ENCODE measurements around the gene ABTB1.
A peak's percentile ranks its signal among the peaks of the same experiment; 100 is the strongest.

ABTB1 gene

DNA sequence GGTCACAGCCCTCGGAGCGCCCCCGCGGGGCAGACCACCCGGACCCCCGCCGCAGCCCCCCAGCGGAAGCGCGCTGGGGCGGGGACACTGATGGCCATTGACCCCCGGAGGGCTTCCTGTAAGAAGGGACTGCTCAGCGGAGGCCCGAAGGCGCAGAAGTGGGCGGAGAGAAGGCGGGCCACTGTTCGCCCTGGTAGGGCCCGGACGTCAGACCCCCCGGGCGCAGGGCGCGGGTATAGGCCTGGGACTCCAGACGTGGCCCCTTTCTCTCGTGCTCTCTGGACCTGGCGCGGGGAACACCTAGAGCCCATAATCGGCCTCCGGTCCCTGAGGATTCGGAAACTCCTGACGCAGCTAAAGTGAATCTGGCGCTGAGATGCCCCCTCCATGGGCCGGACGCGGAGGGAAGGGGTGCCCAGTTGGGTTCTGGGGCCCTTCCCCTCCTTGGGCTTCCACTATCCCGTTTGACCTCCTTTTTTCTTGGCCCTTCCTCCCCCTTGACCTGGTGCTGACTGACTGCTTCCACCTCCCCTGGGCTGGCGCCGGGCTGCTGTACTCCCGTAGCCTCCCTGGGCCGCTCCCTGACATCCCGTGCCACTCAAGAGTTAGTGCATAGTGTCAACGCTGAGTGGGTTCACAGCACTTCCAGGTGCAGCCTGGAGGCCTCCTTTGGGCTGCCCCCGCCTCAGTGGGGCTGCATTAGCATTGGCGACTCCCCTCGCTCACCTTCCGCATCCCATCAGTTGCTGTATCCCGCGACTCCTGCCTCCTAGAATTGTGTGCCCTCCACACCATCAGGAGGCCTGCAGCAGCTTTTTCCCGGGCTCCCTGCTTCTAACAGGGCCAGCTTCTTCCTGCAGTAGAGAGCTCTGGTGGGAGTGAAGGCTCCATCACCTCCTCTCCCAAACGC is 694 bp downstream of the ABTB1 start:
- Histone ChIP-seq H3K36me3 (ENCODE audit: insufficient read depth, insufficient read length, low read length) (no peaks in the 10 kb centered on the region), H3K4me3 (ENCODE audit: insufficient read length, low read depth) (peak overlapping the region; percentile 89), H3K4me1 (ENCODE audit: insufficient read depth, insufficient read length) (peaks cover 19% of the 10 kb centered on the region), H3K9ac (ENCODE audit: insufficient read length, low read depth) (peak overlapping the region; percentile 86), H3K9me3 (ENCODE audit: insufficient read depth, low read length) (no peaks in the 10 kb centered on the region), H3K27me3 (ENCODE audit: insufficient read depth, insufficient read length) (peaks cover 29% of the 10 kb centered on the region)
- no peak for DNase-seq (ENCODE audit: low read depth, low spot score)
- TF ChIP-seq ZNF274 (IDR thresholded peaks at IDR 0.05; ENCODE audit: low read depth, low read length) (no peak), YY1 (IDR thresholded peaks at IDR 0.05; ENCODE audit: insufficient read depth, insufficient read length) (no peak)

DNA sequence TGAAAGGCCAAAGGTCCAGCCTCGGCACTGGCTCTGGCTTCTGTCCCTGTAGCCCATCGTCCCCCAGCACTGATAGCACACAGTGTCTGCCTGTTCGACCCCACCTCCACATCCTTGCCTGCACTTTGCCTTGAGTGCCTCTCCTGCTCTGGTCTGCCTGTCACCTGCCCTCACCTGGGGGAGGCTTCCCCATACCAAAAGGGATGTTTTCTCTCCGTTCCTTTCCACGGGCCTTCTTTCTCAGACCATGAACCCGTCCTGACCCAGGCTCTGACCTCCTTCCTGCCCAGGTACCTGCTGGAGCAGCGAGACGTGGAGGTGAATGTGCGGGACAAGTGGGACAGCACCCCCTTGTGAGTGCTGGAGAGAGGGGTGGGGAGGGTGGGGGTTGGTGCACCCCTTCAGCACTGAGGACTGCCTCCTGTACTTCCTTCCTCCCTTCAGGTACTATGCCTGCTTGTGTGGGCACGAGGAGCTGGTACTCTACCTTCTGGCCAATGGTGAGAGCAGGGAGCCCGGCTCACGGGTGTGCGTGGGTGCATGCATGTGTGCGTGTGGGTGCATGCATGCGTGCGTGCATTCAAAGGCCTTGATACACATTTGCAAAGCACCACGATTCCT is 1.5 kb downstream of the ABTB1 start:
- H3K9ac ChIP-seq (ENCODE audit: insufficient read length, low read depth) = peak overlapping the region; percentile 86
- no peak for DNase-seq (ENCODE audit: low read depth, low spot score)
- peaks cover 29% of the 10 kb centered on the region for H3K27me3 ChIP-seq (ENCODE audit: insufficient read depth, insufficient read length)
- no peaks in the 10 kb centered on the region for H3K9me3 ChIP-seq (ENCODE audit: insufficient read depth, low read length)
- no peaks in the 10 kb centered on the region for H3K36me3 ChIP-seq (ENCODE audit: insufficient read depth, insufficient read length, low read length)
- no peak for TF ChIP-seq ZNF274 (IDR thresholded peaks at IDR 0.05; ENCODE audit: low read depth, low read length)
- TF ChIP-seq YY1 (IDR thresholded peaks at IDR 0.05; ENCODE audit: insufficient read depth, insufficient read length) = no peak
- no peak for TF ChIP-seq SUZ12 (IDR thresholded peaks at IDR 0.05; ENCODE audit: extremely low read depth, insufficient read depth, insufficient read length)
- peaks cover 19% of the 10 kb centered on the region for H3K4me1 ChIP-seq (ENCODE audit: insufficient read depth, insufficient read length)
- peak overlapping the region; percentile 89 for H3K4me3 ChIP-seq (ENCODE audit: insufficient read length, low read depth)

GRCh38 chr3:127674790-127675189 is 2.0 kb downstream of the ABTB1 start:
- Histone ChIP-seq H3K36me3 (ENCODE audit: insufficient read depth, insufficient read length, low read length) (no peaks in the 10 kb centered on the region), H3K27me3 (ENCODE audit: insufficient read depth, insufficient read length) (peaks cover 29% of the 10 kb centered on the region), H3K4me1 (ENCODE audit: insufficient read depth, insufficient read length) (peaks cover 19% of the 10 kb centered on the region), H3K4me3 (ENCODE audit: insufficient read length, low read depth) (no peak overlapping the region), H3K9ac (ENCODE audit: insufficient read length, low read depth) (no peak overlapping the region), H3K9me3 (ENCODE audit: insufficient read depth, low read length) (no peaks in the 10 kb centered on the region)
- no peak for DNase-seq (ENCODE audit: low read depth, low spot score)
- TF ChIP-seq ZNF274 (IDR thresholded peaks at IDR 0.05; ENCODE audit: low read depth, low read length) (no peak), YY1 (IDR thresholded peaks at IDR 0.05; ENCODE audit: insufficient read depth, insufficient read length) (no peak), SUZ12 (IDR thresholded peaks at IDR 0.05; ENCODE audit: extremely low read depth, insufficient read depth, insufficient read length) (no peak)

GRCh38 chr3:127675651-127676391 is 3.1 kb downstream of the ABTB1 start:
- DNase-seq (ENCODE audit: low read depth, low spot score) = no peak
- Histone ChIP-seq H3K27me3 (ENCODE audit: insufficient read depth, insufficient read length) (peaks cover 29% of the 10 kb centered on the region), H3K4me1 (ENCODE audit: insufficient read depth, insufficient read length) (peaks cover 19% of the 10 kb centered on the region), H3K36me3 (ENCODE audit: insufficient read depth, insufficient read length, low read length) (no peaks in the 10 kb centered on the region), H3K4me3 (ENCODE audit: insufficient read length, low read depth) (no peak overlapping the region), H3K9me3 (ENCODE audit: insufficient read depth, low read length) (no peaks in the 10 kb centered on the region), H3K9ac (ENCODE audit: insufficient read length, low read depth) (no peak overlapping the region)
- TF ChIP-seq ZNF274 (IDR thresholded peaks at IDR 0.05; ENCODE audit: low read depth, low read length) = no peak
- TF ChIP-seq YY1 (IDR thresholded peaks at IDR 0.05; ENCODE audit: insufficient read depth, insufficient read length) = no peak
- no peak for TF ChIP-seq SUZ12 (IDR thresholded peaks at IDR 0.05; ENCODE audit: extremely low read depth, insufficient read depth, insufficient read length)

DNA sequence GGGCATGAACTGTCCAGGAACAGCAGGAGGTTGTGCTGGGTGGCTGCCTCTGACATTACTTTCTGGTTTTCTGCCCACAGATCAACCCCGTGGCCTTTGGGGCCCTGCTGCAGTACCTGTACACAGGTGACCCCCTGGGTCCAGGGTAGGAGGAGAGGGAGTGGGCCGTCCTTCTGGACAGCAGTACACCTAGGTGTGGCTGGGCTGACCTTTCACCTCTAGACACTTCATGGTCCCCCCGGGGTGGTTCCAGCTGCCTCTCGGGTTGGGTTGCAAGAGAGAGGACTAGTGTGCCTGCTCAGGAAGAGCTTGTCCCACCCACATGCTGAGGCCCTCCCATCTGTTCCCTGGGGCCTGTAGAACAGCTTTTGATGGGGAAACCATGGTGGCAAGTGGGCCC is 3.7 kb downstream of the ABTB1 start:
- H3K36me3 ChIP-seq (ENCODE audit: insufficient read depth, insufficient read length, low read length) = no peaks in the 10 kb centered on the region
- no peak for TF ChIP-seq SUZ12 (IDR thresholded peaks at IDR 0.05; ENCODE audit: extremely low read depth, insufficient read depth, insufficient read length)
- no peak for TF ChIP-seq ZNF274 (IDR thresholded peaks at IDR 0.05; ENCODE audit: low read depth, low read length)
- TF ChIP-seq YY1 (IDR thresholded peaks at IDR 0.05; ENCODE audit: insufficient read depth, insufficient read length) = no peak
- H3K4me1 ChIP-seq (ENCODE audit: insufficient read depth, insufficient read length) = peaks cover 19% of the 10 kb centered on the region
- H3K27me3 ChIP-seq (ENCODE audit: insufficient read depth, insufficient read length) = peaks cover 28% of the 10 kb centered on the region
- no peak overlapping the region for H3K9ac ChIP-seq (ENCODE audit: insufficient read length, low read depth)
- no peaks in the 10 kb centered on the region for H3K9me3 ChIP-seq (ENCODE audit: insufficient read depth, low read length)
- no peak for DNase-seq (ENCODE audit: low read depth, low spot score)
- H3K4me3 ChIP-seq (ENCODE audit: insufficient read length, low read depth) = no peak overlapping the region

DNA sequence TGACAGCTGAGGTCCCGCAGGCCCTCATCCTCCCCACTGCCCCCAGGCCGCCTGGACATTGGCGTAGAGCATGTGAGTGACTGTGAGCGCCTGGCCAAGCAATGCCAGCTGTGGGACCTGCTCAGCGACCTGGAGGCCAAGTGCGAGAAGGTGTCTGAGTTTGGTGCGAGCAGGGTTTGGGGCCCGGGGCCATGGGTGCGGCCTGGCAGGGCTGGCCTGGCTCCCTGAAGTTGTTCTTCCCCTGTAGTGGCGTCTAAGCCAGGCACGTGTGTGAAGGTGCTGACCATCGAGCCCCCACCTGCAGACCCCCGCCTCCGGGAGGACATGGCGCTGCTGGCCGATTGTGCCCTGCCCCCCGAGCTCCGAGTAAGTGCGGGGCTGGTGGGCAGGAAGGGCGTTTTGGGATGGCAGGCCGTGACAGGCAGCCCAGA is 4.2 kb downstream of the ABTB1 start:
- H3K9me3 ChIP-seq (ENCODE audit: insufficient read depth, low read length) = no peaks in the 10 kb centered on the region
- no peak for TF ChIP-seq ZNF274 (IDR thresholded peaks at IDR 0.05; ENCODE audit: low read depth, low read length)
- TF ChIP-seq SUZ12 (IDR thresholded peaks at IDR 0.05; ENCODE audit: extremely low read depth, insufficient read depth, insufficient read length) = no peak
- no peak for TF ChIP-seq YY1 (IDR thresholded peaks at IDR 0.05; ENCODE audit: insufficient read depth, insufficient read length)
- DNase-seq (ENCODE audit: low read depth, low spot score) = no peak
- H3K36me3 ChIP-seq (ENCODE audit: insufficient read depth, insufficient read length, low read length) = no peaks in the 10 kb centered on the region
- no peak overlapping the region for H3K4me3 ChIP-seq (ENCODE audit: insufficient read length, low read depth)
- H3K27me3 ChIP-seq (ENCODE audit: insufficient read depth, insufficient read length) = peaks cover 25% of the 10 kb centered on the region
- no peak overlapping the region for H3K9ac ChIP-seq (ENCODE audit: insufficient read length, low read depth)
- H3K4me1 ChIP-seq (ENCODE audit: insufficient read depth, insufficient read length) = peaks cover 15% of the 10 kb centered on the region
